Measurements from ENCODE around the gene TXNRD2. TPM values are rescaled to one million over a fixed set of nuclear protein-coding genes. Genes with fewer than 3 reads are reported as not detected.

Gene TXNRD2
- total RNA-seq, 4 donors from 2014 or later: 8.0 to 11.3 (median 10.4) TPM

- no peak overlapping the region for H3K4me3 ChIP-seq
Measured at GRCh38 chr22:19882446-19883381, 58.9 kb downstream of the TXNRD2 start.

DNA sequence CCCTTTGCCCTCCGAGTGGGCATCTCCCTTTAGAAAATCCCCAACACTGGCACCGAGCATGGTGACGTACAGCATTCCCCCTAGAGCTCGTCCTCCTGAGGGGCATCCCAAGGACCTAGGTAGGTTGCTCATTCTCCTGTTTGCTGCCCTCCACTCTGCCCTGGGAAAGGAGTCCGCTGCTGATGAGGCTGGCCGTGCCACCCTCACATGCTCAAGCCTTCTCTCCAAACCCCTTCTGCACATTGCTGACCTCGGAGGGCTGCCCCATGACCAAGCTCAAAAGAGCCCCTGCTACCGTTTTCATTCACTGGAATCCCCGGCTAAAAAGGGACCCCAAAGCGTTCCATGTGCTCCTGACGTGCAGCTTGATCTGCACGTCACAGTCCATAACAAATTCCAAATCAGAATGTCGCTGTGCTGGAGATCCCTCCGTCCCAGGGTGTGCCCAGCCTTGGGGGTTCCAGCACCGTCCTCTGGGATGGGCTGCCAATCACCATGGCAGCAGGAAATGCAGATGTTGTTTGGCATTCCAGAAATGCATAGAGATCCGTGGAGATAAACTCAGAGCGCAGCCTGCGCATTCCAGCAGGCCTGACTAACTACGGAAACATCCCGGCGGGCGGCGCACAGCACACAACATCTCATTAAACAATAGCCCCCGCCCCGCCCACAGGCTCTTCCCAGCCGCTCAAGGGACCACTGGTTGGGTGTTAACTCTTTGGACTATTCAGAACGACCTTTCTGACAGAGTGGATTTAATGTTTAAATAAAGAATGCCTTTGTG lies 60.6 kb downstream of the TXNRD2 start:
- TF ChIP-seq POLR2A (IDR thresholded peaks at IDR 0.05): no peak
- TF ChIP-seq, protein P1, sequence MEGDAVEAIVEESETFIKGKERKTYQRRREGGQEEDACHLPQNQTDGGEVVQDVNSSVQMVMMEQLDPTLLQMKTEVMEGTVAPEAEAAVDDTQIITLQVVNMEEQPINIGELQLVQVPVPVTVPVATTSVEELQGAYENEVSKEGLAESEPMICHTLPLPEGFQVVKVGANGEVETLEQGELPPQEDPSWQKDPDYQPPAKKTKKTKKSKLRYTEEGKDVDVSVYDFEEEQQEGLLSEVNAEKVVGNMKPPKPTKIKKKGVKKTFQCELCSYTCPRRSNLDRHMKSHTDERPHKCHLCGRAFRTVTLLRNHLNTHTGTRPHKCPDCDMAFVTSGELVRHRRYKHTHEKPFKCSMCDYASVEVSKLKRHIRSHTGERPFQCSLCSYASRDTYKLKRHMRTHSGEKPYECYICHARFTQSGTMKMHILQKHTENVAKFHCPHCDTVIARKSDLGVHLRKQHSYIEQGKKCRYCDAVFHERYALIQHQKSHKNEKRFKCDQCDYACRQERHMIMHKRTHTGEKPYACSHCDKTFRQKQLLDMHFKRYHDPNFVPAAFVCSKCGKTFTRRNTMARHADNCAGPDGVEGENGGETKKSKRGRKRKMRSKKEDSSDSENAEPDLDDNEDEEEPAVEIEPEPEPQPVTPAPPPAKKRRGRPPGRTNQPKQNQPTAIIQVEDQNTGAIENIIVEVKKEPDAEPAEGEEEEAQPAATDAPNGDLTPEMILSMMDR (IDR thresholded peaks at IDR 0.05): no peak
- Histone ChIP-seq H3K4me1 (peaks cover 5 to 43% (median 18%) of the 10 kb centered on the region in 3 donors), H3K36me3 (peaks cover 0 to 35% (median 0%) of the 10 kb centered on the region in 3 donors), H3K27me3 (no peaks in the 10 kb centered on the region), H3K4me3 (peak overlapping the region in 1 of 4 donors; percentile 35), H3K9me3 (no peaks in the 10 kb centered on the region), H3K27ac (peak overlapping the region in 2 of 4 donors; percentile 15 to 41)
- WGBS, 2 donors: 28 to 43% methylated on average over 20 to 25 of the region's 27 CpGs
- intact Hi-C loops (cut with DNase I): no loop called here
- no peak for DNase-seq

More at GRCh38 chr22:19882446-19883381, 58.9 kb downstream of the TXNRD2 start:
- 88 to 99% methylated on average over 6 to 10 of the region's 26 CpGs for WGBS, 2 donors
- no peak for DNase-seq
- H3K27ac ChIP-seq: peak overlapping the region in 2 of 4 donors; percentile 0 to 26
- peaks cover 0 to 19% (median 0%) of the 10 kb centered on the region in 3 donors for H3K36me3 ChIP-seq
- H3K9me3 ChIP-seq: no peaks in the 10 kb centered on the region
- H3K4me1 ChIP-seq: peaks cover 12 to 56% (median 25%) of the 10 kb centered on the region in 3 donors
- no peaks in the 10 kb centered on the region for H3K27me3 ChIP-seq
- TF ChIP-seq, protein P1 (IDR thresholded peaks at IDR 0.05): no peak
- TF ChIP-seq POLR2A (IDR thresholded peaks at IDR 0.05): no peak
- intact Hi-C loops (cut with DNase I): no loop called here

GRCh38 chr22:19879992-19880785 lies 61.4 kb downstream of the TXNRD2 start:
- intact Hi-C loops (cut with DNase I): no loop called here
- H3K9me3 ChIP-seq: no peaks in the 10 kb centered on the region
- H3K27me3 ChIP-seq: no peaks in the 10 kb centered on the region
- 91 to 100% methylated on average over 1 to 11 of the region's 34 CpGs for WGBS, 2 donors
- DNase-seq: no peak
- peak overlapping the region in 1 of 4 donors; percentile 15 for H3K27ac ChIP-seq
- H3K4me1 ChIP-seq: peaks cover 6 to 49% (median 19%) of the 10 kb centered on the region in 3 donors
- H3K4me3 ChIP-seq: no peak overlapping the region
- H3K36me3 ChIP-seq: peaks cover 0 to 35% (median 0%) of the 10 kb centered on the region in 3 donors
- TF ChIP-seq, protein P1 (IDR thresholded peaks at IDR 0.05): no peak
- no peak for TF ChIP-seq POLR2A (IDR thresholded peaks at IDR 0.05)

DNA sequence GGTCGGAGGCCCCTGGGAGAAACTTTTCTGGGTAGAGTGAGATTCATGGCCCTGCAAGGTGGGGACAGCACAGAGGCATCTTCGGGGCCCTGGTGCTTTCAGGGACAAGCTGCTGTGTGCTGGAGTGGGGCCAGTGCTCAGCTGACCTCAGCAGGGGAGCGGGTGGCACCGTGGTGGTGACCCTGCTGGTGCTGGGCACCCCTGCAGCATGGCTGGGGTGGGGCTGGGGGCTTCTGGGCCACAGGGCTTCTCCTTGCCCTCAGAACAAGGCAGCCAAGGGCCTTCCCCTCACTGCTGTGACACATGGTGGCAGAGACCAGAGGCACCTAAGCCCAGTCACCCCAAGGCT lies 62.0 kb downstream of the TXNRD2 start:
- no peak overlapping the region for H3K27ac ChIP-seq
- intact Hi-C loops (cut with DNase I): no loop called here
- no peaks in the 10 kb centered on the region for H3K27me3 ChIP-seq
- DNase-seq: no peak
- H3K36me3 ChIP-seq: peaks cover 0 to 35% (median 0%) of the 10 kb centered on the region in 3 donors
- WGBS, 2 donors: 73% methylated on average over 3 of the region's 4 CpGs; no CpG with 5 or more reads in 1 of the 2 donors
- H3K9me3 ChIP-seq: no peaks in the 10 kb centered on the region
- TF ChIP-seq, protein P1 (IDR thresholded peaks at IDR 0.05): no peak
- TF ChIP-seq POLR2A (IDR thresholded peaks at IDR 0.05): no peak
- H3K4me3 ChIP-seq: no peak overlapping the region
- peaks cover 11 to 55% (median 24%) of the 10 kb centered on the region in 3 donors for H3K4me1 ChIP-seq
